ENCODE measurements around the gene INPP5J. TPM values are rescaled to one million over a fixed set of nuclear protein-coding genes. Genes with fewer than 3 reads are reported as not detected.

The INPP5J gene
- total RNA-seq, 1 donor = 0.36 TPM

GRCh38 chr22:31127181-31127772 is 4.5 kb downstream of the INPP5J start:
- H2AFZ ChIP-seq (ENCODE audit: low read length) = no peak overlapping the region

GRCh38 chr22:31128156-31128555 is 5.4 kb downstream of the INPP5J start:
- no peak overlapping the region for H2AFZ ChIP-seq (ENCODE audit: low read length)
- no peak overlapping the region for H3K4me2 ChIP-seq (ENCODE audit: insufficient read depth, low read length)
- no peak overlapping the region for H3K4me3 ChIP-seq (ENCODE audit: insufficient read depth, low read length)
- no peak for TF ChIP-seq CTCF (IDR thresholded peaks at IDR 0.05; ENCODE audit: extremely low read depth, low read depth, low read length)
- H3K36me3 ChIP-seq (ENCODE audit: insufficient read depth, low read length) = no peaks in the 10 kb centered on the region
- DNase-seq (ENCODE audit: insufficient read length, low spot score, missing footprints) = peak; percentile 88
- H3K79me2 ChIP-seq (ENCODE audit: insufficient read depth, low read length) = no peaks in the 10 kb centered on the region
- H3K27me3 ChIP-seq (ENCODE audit: insufficient read depth, low read length) = peaks cover 11% of the 10 kb centered on the region
- H3K4me1 ChIP-seq (ENCODE audit: insufficient read depth, low read length) = no peaks in the 10 kb centered on the region
- no peaks in the 10 kb centered on the region for H4K20me1 ChIP-seq (ENCODE audit: insufficient read depth, low read length)
- H3K9me3 ChIP-seq (ENCODE audit: low read depth, low read length) = no peaks in the 10 kb centered on the region
- H3K27ac ChIP-seq (ENCODE audit: low read depth, low read length) = no peak overlapping the region

More at GRCh38 chr22:31127181-31127772, 4.5 kb downstream of the INPP5J start:
- no peak overlapping the region for H3K4me2 ChIP-seq (ENCODE audit: insufficient read depth, low read length)
- no peak overlapping the region for H3K27ac ChIP-seq (ENCODE audit: low read depth, low read length)
- H3K9me3 ChIP-seq (ENCODE audit: low read depth, low read length) = no peaks in the 10 kb centered on the region
- H3K4me1 ChIP-seq (ENCODE audit: insufficient read depth, low read length) = peaks cover 3% of the 10 kb centered on the region
- peak; percentile 56 for DNase-seq (ENCODE audit: insufficient read length, low spot score, missing footprints)
- no peak overlapping the region for H3K4me3 ChIP-seq (ENCODE audit: insufficient read depth, low read length)
- H3K27me3 ChIP-seq (ENCODE audit: insufficient read depth, low read length) = peaks cover 11% of the 10 kb centered on the region
- TF ChIP-seq CTCF (IDR thresholded peaks at IDR 0.05; ENCODE audit: extremely low read depth, low read depth, low read length) = no peak
- no peaks in the 10 kb centered on the region for H3K36me3 ChIP-seq (ENCODE audit: insufficient read depth, low read length)
- H4K20me1 ChIP-seq (ENCODE audit: insufficient read depth, low read length) = no peaks in the 10 kb centered on the region
- H3K79me2 ChIP-seq (ENCODE audit: insufficient read depth, low read length) = no peaks in the 10 kb centered on the region

GRCh38 chr22:31130873-31131272 is 8.1 kb downstream of the INPP5J start:
- Histone ChIP-seq H3K79me2 (ENCODE audit: insufficient read depth, low read length) (no peaks in the 10 kb centered on the region), H3K27ac (ENCODE audit: low read depth, low read length) (no peak overlapping the region), H3K36me3 (ENCODE audit: insufficient read depth, low read length) (no peaks in the 10 kb centered on the region), H3K27me3 (ENCODE audit: insufficient read depth, low read length) (no peaks in the 10 kb centered on the region), H4K20me1 (ENCODE audit: insufficient read depth, low read length) (no peaks in the 10 kb centered on the region), H3K4me2 (ENCODE audit: insufficient read depth, low read length) (no peak overlapping the region), H2AFZ (ENCODE audit: low read length) (no peak overlapping the region), H3K4me1 (ENCODE audit: insufficient read depth, low read length) (no peaks in the 10 kb centered on the region), H3K9me3 (ENCODE audit: low read depth, low read length) (no peaks in the 10 kb centered on the region), H3K4me3 (ENCODE audit: insufficient read depth, low read length) (no peak overlapping the region)
- TF ChIP-seq CTCF (IDR thresholded peaks at IDR 0.05; ENCODE audit: extremely low read depth, low read depth, low read length) = no peak
- peak; percentile 52 for DNase-seq (ENCODE audit: insufficient read length, low spot score, missing footprints)

DNA sequence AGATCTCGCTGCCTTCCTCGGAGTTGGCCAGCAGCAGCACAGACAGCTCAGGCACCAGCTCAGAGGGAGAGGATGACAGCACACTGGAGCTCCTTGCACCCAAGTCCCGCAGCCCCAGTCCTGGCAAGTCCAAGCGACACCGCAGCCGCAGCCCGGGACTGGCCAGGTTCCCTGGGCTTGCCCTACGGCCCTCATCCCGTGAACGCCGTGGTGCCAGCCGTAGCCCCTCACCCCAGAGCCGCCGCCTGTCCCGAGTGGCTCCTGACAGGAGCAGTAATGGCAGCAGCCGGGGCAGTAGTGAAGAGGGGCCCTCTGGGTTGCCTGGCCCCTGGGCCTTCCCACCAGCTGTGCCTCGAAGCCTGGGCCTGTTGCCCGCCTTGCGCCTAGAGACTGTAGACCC is 11.1 kb downstream of the INPP5J start:
- Histone ChIP-seq H3K4me1 (ENCODE audit: insufficient read depth, low read length) (no peaks in the 10 kb centered on the region), H3K27ac (ENCODE audit: low read depth, low read length) (no peak overlapping the region), H3K79me2 (ENCODE audit: insufficient read depth, low read length) (no peaks in the 10 kb centered on the region), H3K27me3 (ENCODE audit: insufficient read depth, low read length) (peaks cover 7% of the 10 kb centered on the region), H4K20me1 (ENCODE audit: insufficient read depth, low read length) (no peaks in the 10 kb centered on the region), H2AFZ (ENCODE audit: low read length) (no peak overlapping the region), H3K36me3 (ENCODE audit: insufficient read depth, low read length) (no peaks in the 10 kb centered on the region), H3K4me2 (ENCODE audit: insufficient read depth, low read length) (no peak overlapping the region), H3K4me3 (ENCODE audit: insufficient read depth, low read length) (no peak overlapping the region), H3K9me3 (ENCODE audit: low read depth, low read length) (no peaks in the 10 kb centered on the region)
- peak; percentile 14 for DNase-seq (ENCODE audit: insufficient read length, low spot score, missing footprints)
- TF ChIP-seq CTCF (IDR thresholded peaks at IDR 0.05; ENCODE audit: extremely low read depth, low read depth, low read length) = no peak

Measured in osteoblast (primary cell).